H1 (cell line): ENCODE data around the gene GPC6. TPM values are rescaled to one million over a fixed set of nuclear protein-coding genes. Genes with fewer than 3 reads are reported as not detected.

Experiments used
- CTCF ChIA-PET: fragments of 300-600 bp; sonication (Branson Sonifier 250); formaldehyde crosslinking; loops from one replicate; lab custom pipeline; 2021; ENCODE audit not compliant: partially characterized antibody; lab: Charles Lee
- POLR2A ChIA-PET: fragments of 300-600 bp; sonication (Branson Sonifier 250); formaldehyde crosslinking; loops from one replicate; lab custom pipeline; 2021; ENCODE audit warnings: inconsistent platforms; ENCODE audit not compliant: partially characterized antibody; lab: Charles Lee
- DNase-seq, 2 experiments: peaks; one replicate each; pipeline versions ENCODE4 v3.0.0 to v3.0.0-alpha.2; 2010 to 2022; ENCODE audit warnings: low spot score in 2 of 2, low read depth in 1 of 2, mixed read lengths in 1 of 2
- FAIRE-seq: peaks from 2 replicates; lab custom pipeline; 2011; peaks lifted over from hg19 to GRCh38; lab: Jason Lieb, UNC
- H2AFZ ChIP-seq: 2 replicates; pipeline ENCODE4 v1.8.1; 2012; ENCODE audit warnings: low read length, inconsistent platforms
- H2AK5ac ChIP-seq: 2 replicates; pipeline ENCODE4 v1.6.1; 2013; ENCODE audit warnings: low read depth, low read length
- H2BK120ac ChIP-seq: replicated peaks from 2 replicates; pipeline ENCODE3; 2013; ENCODE audit warnings: low read depth, low read length, inconsistent platforms
- H2BK12ac ChIP-seq: 2 replicates; pipeline ENCODE4 v1.6.1; 2013; ENCODE audit warnings: low read depth, low read length
- H2BK15ac ChIP-seq: 2 replicates; pipeline ENCODE4 v1.6.1; 2013; ENCODE audit warnings: low read length
- H2BK20ac ChIP-seq: 2 replicates; pipeline ENCODE4 v1.6.1; 2013; ENCODE audit warnings: low read length
- H2BK5ac ChIP-seq: 2 replicates; pipeline ENCODE4 v1.6.1; 2013; ENCODE audit warnings: low read depth, low read length
- H3K14ac ChIP-seq: 2 replicates; pipeline ENCODE4 v1.6.1; 2013; ENCODE audit warnings: inconsistent platforms; ENCODE audit not compliant: insufficient read length
- H3K18ac ChIP-seq: 2 replicates; pipeline ENCODE4 v1.6.1; 2013; ENCODE audit warnings: low read length; ENCODE audit errors: extremely low read depth
- H3K23ac ChIP-seq: 2 replicates; pipeline ENCODE4 v1.6.1; 2013; ENCODE audit warnings: inconsistent platforms; ENCODE audit not compliant: insufficient read length
- H3K23me2 ChIP-seq: 2 replicates; pipeline ENCODE4 v1.6.1; 2013; ENCODE audit warnings: low read depth, low read length
- H3K27ac ChIP-seq: 2 replicates; pipeline ENCODE4 v1.6.1; 2011; ENCODE audit warnings: low read depth, low read length, inconsistent platforms
- H3K27me3 ChIP-seq, 4 experiments: replicated peaks in 1 of 4; 1 replicate in 1 of 4; 2 replicates in 3 of 4; pipeline versions ENCODE4 v1.6.1 to v1.8.1; 2011 to 2013; ENCODE audit warnings: low read length in 3 of 4, mild to moderate bottlenecking in 3 of 4, inconsistent platforms in 2 of 4, mixed read lengths in 2 of 4, moderate library complexity in 1 of 4; ENCODE audit not compliant: control insufficient read depth in 3 of 4, insufficient read depth in 3 of 4; ENCODE audit errors: extremely low read depth in 1 of 4
- H3K36me3 ChIP-seq, 4 experiments: 2 replicates each; pipeline versions ENCODE4 v1.6.1 to v1.8.1; 2011 to 2013; ENCODE audit warnings: mild to moderate bottlenecking in 4 of 4, low read length in 3 of 4, moderate library complexity in 2 of 4, control low read depth in 1 of 4, inconsistent platforms in 1 of 4; ENCODE audit not compliant: insufficient read depth in 4 of 4, control insufficient read depth in 2 of 4
- H3K4ac ChIP-seq: replicated peaks from 2 replicates; pipeline ENCODE3; 2013; ENCODE audit warnings: low read length, low read depth, mixed read lengths, inconsistent platforms; ENCODE audit not compliant: insufficient read length
- H3K4me1 ChIP-seq, 4 experiments: replicated peaks in 1 of 4; 1 replicate in 1 of 4; 2 replicates in 3 of 4; pipeline versions ENCODE4 v1.6.1 to v1.8.1; 2011 to 2013; ENCODE audit warnings: low read length in 3 of 4, inconsistent platforms in 2 of 4, mixed read lengths in 1 of 4; ENCODE audit not compliant: insufficient read depth in 4 of 4, control insufficient read depth in 3 of 4
- H3K4me2 ChIP-seq, 2 experiments: 2 replicates each; pipeline versions ENCODE4 v1.6.1 to v1.8.1; 2011 to 2013; ENCODE audit warnings: low read depth in 2 of 2, low read length in 2 of 2, control low read depth in 1 of 2, inconsistent platforms in 1 of 2, mild to moderate bottlenecking in 1 of 2; ENCODE audit not compliant: insufficient read depth in 1 of 2
- H3K4me3 ChIP-seq, 4 experiments: fragments of 200-600, 300-600 bp in 1 of 4; sonication (generic), shearing (Covaris generic), sonication (Bioruptor Twin) in 1 of 4; 2 replicates each; pipeline versions ENCODE4 v1.5.1 to v1.8.1; 2011 to 2016; ENCODE audit warnings: low read length in 4 of 4, low read depth in 3 of 4, control low read depth in 2 of 4, inconsistent platforms in 2 of 4, mild to moderate bottlenecking in 2 of 4, mixed read lengths in 1 of 4, moderate library complexity in 1 of 4; ENCODE audit not compliant: insufficient read depth in 2 of 4; ENCODE audit errors: extremely low read depth in 1 of 4
- H3K56ac ChIP-seq: replicated peaks from 2 replicates; pipeline ENCODE3; 2013; ENCODE audit warnings: low read depth, mild to moderate bottlenecking, mixed read lengths, low read length, inconsistent platforms; ENCODE audit not compliant: insufficient read length
- H3K79me1 ChIP-seq: 2 replicates; pipeline ENCODE4 v1.6.1; 2013; ENCODE audit warnings: low read depth, low read length, control low read depth
- H3K79me2 ChIP-seq, 2 experiments: 2 replicates each; pipeline versions ENCODE4 v1.6.1 to v1.8.1; 2012 to 2013; ENCODE audit warnings: low read length in 2 of 2, mild to moderate bottlenecking in 2 of 2, inconsistent platforms in 1 of 2; ENCODE audit not compliant: insufficient read depth in 2 of 2, control insufficient read depth in 1 of 2
- H3K9ac ChIP-seq, 4 experiments: replicated peaks in 1 of 4; 1 replicate in 1 of 4; 2 replicates in 3 of 4; pipeline versions ENCODE4 v1.6.1 to v1.8.1; 2011 to 2013; ENCODE audit warnings: low read depth in 3 of 4, low read length in 3 of 4, control low read depth in 2 of 4, mild to moderate bottlenecking in 2 of 4, moderate library complexity in 2 of 4, inconsistent platforms in 1 of 4; ENCODE audit errors: extremely low read depth in 1 of 4
- H3K9me3 ChIP-seq, 2 experiments: 2 replicates each; pipeline versions ENCODE4 v1.6.1 to v1.8.1; 2012 to 2013; ENCODE audit warnings: mild to moderate bottlenecking in 2 of 2, moderate library complexity in 2 of 2, control low read depth in 1 of 2, inconsistent platforms in 1 of 2, low read depth in 1 of 2, low read length in 1 of 2, mixed read lengths in 1 of 2; ENCODE audit not compliant: insufficient read depth in 2 of 2
- H4K20me1 ChIP-seq, 2 experiments: replicated peaks in 1 of 2; 2 replicates each; pipeline versions ENCODE3 to v1.8.1; 2011 to 2013; ENCODE audit warnings: inconsistent platforms in 2 of 2, low read length in 2 of 2, mild to moderate bottlenecking in 1 of 2; ENCODE audit not compliant: insufficient read depth in 2 of 2, control insufficient read depth in 1 of 2
- H4K5ac ChIP-seq: 2 replicates; pipeline ENCODE4 v1.6.1; 2013; ENCODE audit warnings: low read length, low read depth, mixed read lengths, inconsistent platforms; ENCODE audit not compliant: insufficient read length
- H4K8ac ChIP-seq: 2 replicates; pipeline ENCODE4 v1.8.0; 2013; ENCODE audit warnings: mild to moderate bottlenecking, moderate library complexity, low read length, inconsistent platforms; ENCODE audit not compliant: insufficient read depth; ENCODE audit errors: extremely low read depth
- H4K91ac ChIP-seq: replicated peaks from 2 replicates; pipeline ENCODE3; 2013; ENCODE audit warnings: low read length, mixed read lengths, inconsistent platforms; ENCODE audit not compliant: insufficient read length
- ASH2L ChIP-seq: fragments of 200-600, 300-600 bp; sonication (generic); IDR thresholded peaks from one replicate; pipeline ENCODE4 v1.7.1; 2017; ENCODE audit warnings: low read length
- BACH1 ChIP-seq: IDR thresholded peaks from 2 replicates; pipeline ENCODE4 v1.6.1; 2012; ENCODE audit warnings: low read length, improper control_type of control experiment
- CBX5 ChIP-seq: fragments of 300-800, 300-1000 bp; sonication (generic); IDR thresholded peaks from 2 replicates; pipeline ENCODE4 v1.7.1; 2016; ENCODE audit warnings: antibody characterized with exemption, low read length, low read depth
- CEBPB ChIP-seq: IDR thresholded peaks from 2 replicates; pipeline ENCODE4 v1.6.1; 2012; ENCODE audit warnings: low read depth, low read length
- CHD1 ChIP-seq: IDR thresholded peaks from 2 replicates; pipeline ENCODE4 v1.6.1; 2012; ENCODE audit warnings: low read depth, low read length, improper control_type of control experiment
- HDAC6 ChIP-seq: IDR thresholded peaks from one replicate; pipeline ENCODE4 v1.7.1; 2012; ENCODE audit warnings: low read depth, mild to moderate bottlenecking, inconsistent platforms, low read length, moderate library complexity
- JUN ChIP-seq: IDR thresholded peaks from 2 replicates; pipeline ENCODE4 v1.6.1; 2011; ENCODE audit warnings: low read depth, mild to moderate bottlenecking, improper control_type of control experiment, low read length
- KDM1A ChIP-seq: fragments of 200-600, 300-600 bp; sonication (generic); IDR thresholded peaks from 2 replicates; pipeline ENCODE4 v1.7.1; 2016; ENCODE audit warnings: mild to moderate bottlenecking, low read length, borderline replicate concordance
- KDM4A ChIP-seq: IDR thresholded peaks from one replicate; pipeline ENCODE4 v1.7.1; 2012; ENCODE audit warnings: low read depth, mild to moderate bottlenecking, moderate library complexity, low read length, inconsistent platforms; ENCODE audit not compliant: severe bottlenecking
- PHF8 ChIP-seq: fragments of 200-600 bp; sonication (generic); conservative IDR thresholded peaks from 2 replicates; pipeline ENCODE4 v1.7.1; 2012; ENCODE audit warnings: low read depth, mild to moderate bottlenecking, inconsistent platforms, low read length, moderate library complexity
- POLR2A ChIP-seq, 2 experiments: IDR thresholded peaks; 1 replicate in 1 of 2; 2 replicates in 1 of 2; pipeline ENCODE4 v1.6.1; 2011; ENCODE audit warnings: low read depth in 2 of 2, low read length in 2 of 2, mild to moderate bottlenecking in 2 of 2; ENCODE audit errors: control extremely low read depth in 1 of 2
- RAD21 ChIP-seq, 2 experiments: IDR thresholded peaks in 1 of 2; conservative IDR thresholded peaks in 1 of 2; 2 replicates each; pipeline ENCODE4 v1.6.1; 2011; ENCODE audit warnings: low read depth in 2 of 2, low read length in 2 of 2, improper control_type of control experiment in 1 of 2, inconsistent platforms in 1 of 2, mild to moderate bottlenecking in 1 of 2, moderate library complexity in 1 of 2
- SRF ChIP-seq: IDR thresholded peaks from 2 replicates; pipeline ENCODE4 v1.6.1; 2011; ENCODE audit warnings: mild to moderate bottlenecking, low read depth, low read length, moderate library complexity
- TCF12 ChIP-seq: IDR thresholded peaks from 2 replicates; pipeline ENCODE4 v1.6.1; 2011; ENCODE audit warnings: low read depth, mild to moderate bottlenecking, low read length
- WGBS, 2 experiments: shearing (Covaris generic) in 1 of 2; methylation state at CpG; one replicate each; pipeline versions ENCODE4 v1.1.6 to v1.1.7; 2013 to 2015; ENCODE audit warnings: low lambda C conversion rate in 2 of 2, mixed read lengths in 2 of 2, inconsistent platforms in 1 of 2, low coverage in 1 of 2, missing lambda C conversion rate in 1 of 2; ENCODE audit not compliant: insufficient replicate concordance in 2 of 2, insufficient coverage in 1 of 2, insufficient read length in 1 of 2; ENCODE audit errors: extremely low coverage in 1 of 2, missing lambda C conversion rate in 1 of 2; 5-methylcytosine and 5-hydroxymethylcytosine counted together
- polyA plus RNA-seq, 7 experiments: library from polyadenylated mRNA; depleted of rRNA in 3 of 7; stranded (reverse) in 5 of 7; unstranded in 2 of 7; fragments of >200 nt in 5 of 7; fragments of 200-250 nt in 2 of 7; gene quantifications; 1 replicate in 5 of 7; 2 replicates in 1 of 7; 4 replicates in 1 of 7; pipeline versions ENCODE4 v1.2.1 to v1.2.3, GENCODE V29; 2011 to 2013; ENCODE audit warnings: missing spikeins in 2 of 7, mixed read lengths in 2 of 7
- total RNA-seq: library from RNA; stranded (reverse); fragmentation: NEBNext Ultra II Directional; extraction: Animal tissue kit (Norgen Biotek cat#: 25700); gene quantifications from 2 replicates; pipeline ENCODE4 v1.2.1, GENCODE V29; 2021
- TF ChIP-seq, protein P1 (sequence below): IDR thresholded peaks from 2 replicates; pipeline ENCODE4 v1.6.1; 2012; ENCODE audit warnings: inconsistent platforms

GPC6 gene
- total and polyA plus RNA-seq, 2 of the 8 experiments (the other 6 are each of a cell fraction or from before 2014, with no cell fraction given), result 5.4 to 12.0 TPM

DNA sequence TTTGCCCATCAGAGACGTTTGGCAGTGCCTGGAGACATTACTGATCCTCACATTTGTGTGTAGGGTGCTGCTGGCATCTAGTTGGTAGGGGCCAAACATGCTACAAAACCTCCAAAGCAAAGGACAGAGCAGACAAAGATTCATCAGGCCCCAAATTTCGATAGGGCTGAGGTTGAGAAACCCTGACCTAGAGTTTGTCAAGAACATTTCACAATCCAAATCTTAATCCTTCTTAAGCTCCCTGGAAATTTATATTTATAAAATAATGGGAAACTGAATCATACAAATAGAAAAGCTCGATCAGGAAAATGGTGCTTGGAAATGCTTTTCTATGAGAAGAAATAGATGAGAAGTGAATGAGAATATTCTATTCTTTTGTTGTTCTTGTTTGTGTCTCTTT, 979.3 kb downstream of the GPC6 start:
- Histone ChIP-seq H3K27me3 (no peaks in the 10 kb centered on the region), H2AK5ac (no peak overlapping the region), H3K79me2 (no peaks in the 10 kb centered on the region), H2BK20ac (no peak overlapping the region), H2BK15ac (no peak overlapping the region), H3K56ac (no peak overlapping the region), H2BK12ac (no peak overlapping the region), H4K8ac (no peak overlapping the region), H3K4me3 (no peak overlapping the region), H2BK120ac (no peak overlapping the region), H4K5ac (no peak overlapping the region), H4K91ac (no peak overlapping the region), H3K27ac (no peak overlapping the region), H3K9ac (no peak overlapping the region), H3K23ac (no peak overlapping the region), H3K36me3 (no peaks in the 10 kb centered on the region), H3K23me2 (no peaks in the 10 kb centered on the region), H3K9me3 (no peaks in the 10 kb centered on the region), H3K18ac (no peak overlapping the region), H2BK5ac (no peak overlapping the region), H3K14ac (no peak overlapping the region), H2AFZ (no peak overlapping the region), H3K4ac (no peak overlapping the region), H3K4me1 (no peaks in the 10 kb centered on the region), H3K79me1 (no peaks in the 10 kb centered on the region), H4K20me1 (no peaks in the 10 kb centered on the region), H3K4me2 (no peak overlapping the region)
- ChIA-PET CTCF (interaction anchor here (0.6 to 2.7 kb wide), 5 partner anchors 14 to 156 kb away, joined by 3 to 15 read pairs (median 4); no protein-coding TSS in a partner anchor), POLR2A (no interaction called here)
- 92% methylated on average over 3 of the region's 3 CpGs; no CpG with 5 or more reads in 1 of the 2 experiments for WGBS, 2 experiments
- FAIRE-seq, result no peak
- TF ChIP-seq KDM4A (no peak), JUN (no peak), KDM1A (no peak), TCF12 (no peak), SRF (no peak), BACH1 (no peak), POLR2A (IDR thresholded peaks at IDR 0.05; ENCODE audit: control extremely low read depth in 1 of 2, low read depth in 2 of 2, low read length in 2 of 2) (no peak), RAD21 (IDR thresholded peaks at IDR 0.05 in 1 of 2, conservative IDR thresholded peaks at IDR 0.05 in 1 of 2; ENCODE audit: low read depth in 2 of 2, low read length in 2 of 2) (no peak), PHF8 (no peak), CHD1 (no peak), ASH2L (no peak), HDAC6 (no peak), CBX5 (no peak), CEBPB (no peak)
- TF ChIP-seq, protein P1, sequence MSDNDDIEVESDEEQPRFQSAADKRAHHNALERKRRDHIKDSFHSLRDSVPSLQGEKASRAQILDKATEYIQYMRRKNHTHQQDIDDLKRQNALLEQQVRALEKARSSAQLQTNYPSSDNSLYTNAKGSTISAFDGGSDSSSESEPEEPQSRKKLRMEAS, result no peak
- no peak for DNase-seq
